IMR-90 (cell line): Measurements from ENCODE around the gene CENPP. TPM values are rescaled to one million over a fixed set of nuclear protein-coding genes. Genes with fewer than 3 reads are reported as not detected.

ENCODE experiments used
- ATAC-seq: fragments of 200-7000 bp; cut with Tn5 transposase; 2 replicates; pipeline ENCODE4 v1.9.1; 2020; ENCODE audit warnings: low read depth, mild to moderate bottlenecking, moderate library complexity
- BruUV-seq: library from RNA; stranded (reverse); fragments of 400-500 nt; replicated peaks from 2 replicates; lab custom pipeline; 2021; lab: Mats Ljungman, UMichigan
- CTCF ChIA-PET: fragments of 300-600 bp; formaldehyde crosslinking; extraction: SDS; loops from one replicate; lab custom pipeline; 2021; ENCODE audit warnings: antibody characterized with exemption; lab: Yijun Ruan, JAX
- POLR2A ChIA-PET: fragments of 300-600 bp; sonication (Branson Sonifier 250); formaldehyde crosslinking; loops from one replicate; lab custom pipeline; 2022; ENCODE audit warnings: antibody characterized with exemption; ENCODE audit not compliant: unreplicated experiment; lab: Charles Lee
- DNase-seq: peaks from one replicate; pipeline ENCODE4 v3.0.0; 2013
- H2AFZ ChIP-seq: replicated peaks from 2 replicates; pipeline ENCODE3; 2013; ENCODE audit warnings: low read length, mild to moderate bottlenecking; ENCODE audit not compliant: poor library complexity
- H2AK5ac ChIP-seq: 2 replicates; pipeline ENCODE4 v1.6.1; 2013; ENCODE audit warnings: low read depth, low read length, inconsistent platforms
- H2AK9ac ChIP-seq: replicated peaks from 2 replicates; pipeline ENCODE3; 2013; ENCODE audit warnings: mild to moderate bottlenecking, low read depth, low read length, moderate library complexity; ENCODE audit not compliant: poor library complexity
- H2BK120ac ChIP-seq: 2 replicates; pipeline ENCODE4 v1.6.1; 2013; ENCODE audit warnings: low read depth, low read length, inconsistent platforms
- H2BK15ac ChIP-seq: 3 replicates; pipeline ENCODE4 v1.6.1; 2013; ENCODE audit warnings: low read depth, low read length, inconsistent platforms
- H2BK20ac ChIP-seq: 2 replicates; pipeline ENCODE4 v1.6.1; 2013; ENCODE audit warnings: low read depth, mild to moderate bottlenecking, inconsistent platforms, low read length, moderate library complexity
- H2BK5ac ChIP-seq: 2 replicates; pipeline ENCODE4 v1.6.1; 2013; ENCODE audit warnings: mild to moderate bottlenecking, low read depth, low read length, inconsistent platforms; ENCODE audit not compliant: poor library complexity, severe bottlenecking
- H3K14ac ChIP-seq: replicated peaks from 2 replicates; pipeline ENCODE4 v1.6.1; 2013; ENCODE audit warnings: low read depth, low read length, inconsistent platforms
- H3K18ac ChIP-seq: 2 replicates; pipeline ENCODE4 v1.6.1; 2013; ENCODE audit warnings: low read depth, low read length, control low read depth
- H3K23ac ChIP-seq: 2 replicates; pipeline ENCODE4 v1.6.1; 2013; ENCODE audit warnings: low read depth, low read length, inconsistent platforms
- H3K27ac ChIP-seq: 2 replicates; pipeline ENCODE4 v1.5.1; 2013; ENCODE audit warnings: mild to moderate bottlenecking, control low read depth, low read length; ENCODE audit not compliant: insufficient read depth
- H3K27me3 ChIP-seq: 2 replicates; pipeline ENCODE4 v1.6.1; 2013; ENCODE audit warnings: low read length; ENCODE audit not compliant: control insufficient read depth, insufficient read depth
- H3K36me3 ChIP-seq: 2 replicates; pipeline ENCODE4 v1.6.1; 2013; ENCODE audit warnings: low read length, mixed read lengths; ENCODE audit not compliant: control insufficient read depth, insufficient read depth
- H3K4ac ChIP-seq: 2 replicates; pipeline ENCODE4 v1.6.1; 2013; ENCODE audit warnings: low read depth, low read length, inconsistent platforms
- H3K4me1 ChIP-seq: 2 replicates; pipeline ENCODE4 v1.6.1; 2013; ENCODE audit warnings: low read length, mixed read lengths; ENCODE audit not compliant: control insufficient read depth, insufficient read depth
- H3K4me2 ChIP-seq: 2 replicates; pipeline ENCODE4 v1.6.1; 2013; ENCODE audit warnings: low read depth, mild to moderate bottlenecking, control low read depth, low read length, moderate library complexity
- H3K4me3 ChIP-seq: 2 replicates; pipeline ENCODE4 v1.5.1; 2013; ENCODE audit warnings: low read depth, mild to moderate bottlenecking, control low read depth, low read length, moderate library complexity; ENCODE audit not compliant: insufficient read depth
- H3K56ac ChIP-seq: 2 replicates; pipeline ENCODE4 v1.6.1; 2013; ENCODE audit warnings: low read length, inconsistent platforms; ENCODE audit not compliant: insufficient read depth; ENCODE audit errors: extremely low read depth
- H3K79me1 ChIP-seq, 2 experiments: 2 replicates each; pipeline ENCODE4 v1.6.1; 2013; ENCODE audit warnings: low read length in 2 of 2, inconsistent platforms in 1 of 2, low read depth in 1 of 2
- H3K9ac ChIP-seq: 2 replicates; pipeline ENCODE4 v1.6.1; 2013; ENCODE audit warnings: low read depth, low read length, control low read depth
- H3K9me1 ChIP-seq: 2 replicates; pipeline ENCODE4 v1.6.1; 2013; ENCODE audit warnings: low read length, inconsistent platforms; ENCODE audit not compliant: insufficient read depth
- H3K9me3 ChIP-seq: 2 replicates; pipeline ENCODE4 v1.6.1; 2013; ENCODE audit warnings: low read length; ENCODE audit not compliant: control insufficient read depth, insufficient read depth
- H4K20me1 ChIP-seq: 2 replicates; pipeline ENCODE4 v1.6.1; 2013; ENCODE audit warnings: low read length, inconsistent platforms; ENCODE audit not compliant: insufficient read depth
- H4K5ac ChIP-seq: 2 replicates; pipeline ENCODE4 v1.6.1; 2013; ENCODE audit warnings: mild to moderate bottlenecking, low read depth, low read length, control low read depth
- H4K8ac ChIP-seq, 2 experiments: 2 replicates each; pipeline ENCODE4 v1.6.1; 2013; ENCODE audit warnings: low read depth in 2 of 2, low read length in 2 of 2, control low read depth in 1 of 2, inconsistent platforms in 1 of 2
- H4K91ac ChIP-seq: 2 replicates; pipeline ENCODE4 v1.6.1; 2013; ENCODE audit warnings: low read depth, low read length, inconsistent platforms; ENCODE audit not compliant: insufficient read depth
- BHLHE40 ChIP-seq: fragments of 150-350 bp; IDR thresholded peaks from 2 replicates; pipeline ENCODE4 v1.6.1; 2016; ENCODE audit warnings: mild to moderate bottlenecking, low read depth, low read length
- CEBPB ChIP-seq: IDR thresholded peaks from 2 replicates; pipeline ENCODE4 v1.6.1; 2012; ENCODE audit warnings: low read depth, low read length, improper control_type of control experiment
- MXI1 ChIP-seq: IDR thresholded peaks from 2 replicates; pipeline ENCODE4 v1.6.1; 2012; ENCODE audit warnings: low read depth, mild to moderate bottlenecking, low read length, moderate library complexity, borderline replicate concordance
- NFE2L2 ChIP-seq: fragments of 150-350 bp; IDR thresholded peaks from 2 replicates; pipeline ENCODE4 v1.6.1; 2016; ENCODE audit warnings: low read depth, mild to moderate bottlenecking, low read length
- POLR2A ChIP-seq: IDR thresholded peaks from 2 replicates; pipeline ENCODE4 v1.6.1; 2012; ENCODE audit warnings: mild to moderate bottlenecking, low read depth, low read length
- RAD21 ChIP-seq: IDR thresholded peaks from 2 replicates; pipeline ENCODE4 v1.6.1; 2012; ENCODE audit warnings: low read length, improper control_type of control experiment
- RCOR1 ChIP-seq: IDR thresholded peaks from 2 replicates; pipeline ENCODE4 v1.6.1; 2012; ENCODE audit warnings: mild to moderate bottlenecking, low read length, improper control_type of control experiment; ENCODE audit not compliant: insufficient replicate concordance
- RFX5 ChIP-seq: IDR thresholded peaks from 2 replicates; pipeline ENCODE4 v1.8.0; 2012; ENCODE audit warnings: low read depth, mild to moderate bottlenecking, low read length, moderate library complexity
- SMC3 ChIP-seq: fragments of 150-350 bp; IDR thresholded peaks from 2 replicates; pipeline ENCODE4 v1.6.1; 2016; ENCODE audit warnings: low read depth, mild to moderate bottlenecking, antibody characterized with exemption, low read length, moderate library complexity
- WGBS, 2 experiments: methylation state at CpG; one replicate each; pipeline versions ENCODE4 v1.1.5 to v1.1.7; 2013; ENCODE audit warnings: missing lambda C conversion rate in 2 of 2; ENCODE audit not compliant: insufficient read length in 1 of 2; ENCODE audit errors: extremely low coverage in 2 of 2; 5-methylcytosine and 5-hydroxymethylcytosine counted together
- dilution Hi-C: fragments of 300-500 bp; cut with HindIII; formaldehyde crosslinking; loops from one replicate; pipeline ENCODE4 v1.14.3; 2018; ENCODE audit warnings: low sequenced_read_pairs; ENCODE audit not compliant: unreplicated experiment
- in situ Hi-C: fragments of 300-500 bp; cut with MboI; formaldehyde crosslinking; loops from 3 replicates; pipeline ENCODE4 v1.14.3; 2019; ENCODE audit warnings: low sequenced_read_pairs, inconsistent platforms, mixed read lengths
- intact Hi-C: fragments of 100-400 bp; cut with micrococcal nuclease; formaldehyde crosslinking; loops from 2 replicates; pipeline ENCODE4 v1.10.0; 2022
- polyA plus RNA-seq, 3 experiments: library from polyadenylated mRNA; depleted of rRNA; stranded (reverse); fragments of >200 nt; gene quantifications; 2 replicates each; pipeline ENCODE4 v1.2.3, GENCODE V29; 2012; ENCODE audit warnings: low replicate concordance in 1 of 3
- total RNA-seq: library from RNA; depleted of rRNA; stranded (reverse); fragments of >200 nt; gene quantifications from 2 replicates; pipeline ENCODE4 v1.2.3, GENCODE V29; 2012
- TF ChIP-seq, protein P1 (sequence below): fragments of 150-350 bp; IDR thresholded peaks from 2 replicates; pipeline ENCODE4 v1.6.1; 2017; ENCODE audit warnings: mild to moderate bottlenecking, antibody characterized with exemption, low read length, low read depth
- TF ChIP-seq, protein P2 (sequence below): fragments of 150-350 bp; IDR thresholded peaks from 2 replicates; pipeline ENCODE4 v1.6.1; 2016; ENCODE audit warnings: low read depth, mild to moderate bottlenecking, low read length, moderate library complexity, borderline replicate concordance
- TF ChIP-seq, protein P3 (sequence below): conservative IDR thresholded peaks from 2 replicates; pipeline ENCODE4 v1.5.1; 2012; ENCODE audit warnings: mild to moderate bottlenecking, low read depth, low read length, improper control_type of control experiment

Gene CENPP
- total and polyA plus RNA-seq, 2 of the 4 experiments (the other 2 are of a cell fraction) = 1.4 to 2.0 TPM

DNA sequence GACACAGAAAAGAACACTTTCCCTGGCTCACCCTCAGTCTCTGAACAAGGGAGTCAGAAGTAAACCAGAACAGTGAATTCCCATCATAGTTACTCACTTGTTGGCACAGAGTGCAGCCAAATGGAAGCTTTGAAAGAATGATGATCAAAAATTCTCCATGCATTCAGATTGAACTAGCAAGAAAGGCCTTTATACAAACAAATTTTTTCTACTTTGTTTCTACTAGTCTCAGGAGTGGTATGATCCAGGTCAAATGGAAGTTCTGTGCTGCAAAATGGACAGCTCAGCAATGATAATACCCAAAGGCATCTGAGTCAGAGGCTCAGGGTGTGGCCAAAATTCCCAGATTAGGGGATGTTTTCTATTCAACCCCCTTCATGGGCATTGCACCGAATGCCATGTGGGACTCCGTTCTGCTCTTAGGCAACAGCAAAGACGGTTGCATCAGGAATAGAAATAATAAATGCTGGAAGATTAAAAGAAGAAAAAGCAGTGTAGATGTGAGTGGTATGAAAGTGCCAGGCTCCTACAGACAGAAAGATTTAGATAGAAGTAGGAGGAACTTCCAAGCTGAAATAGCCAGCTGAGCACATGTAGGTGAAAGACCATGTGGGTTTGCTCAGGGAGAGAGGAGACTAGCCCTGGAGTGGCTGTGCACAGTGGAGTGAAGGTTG is 180.6 kb downstream of the CENPP start (continued):
- no peak for TF ChIP-seq SMC3
- TF ChIP-seq NFE2L2 = no peak

DNA sequence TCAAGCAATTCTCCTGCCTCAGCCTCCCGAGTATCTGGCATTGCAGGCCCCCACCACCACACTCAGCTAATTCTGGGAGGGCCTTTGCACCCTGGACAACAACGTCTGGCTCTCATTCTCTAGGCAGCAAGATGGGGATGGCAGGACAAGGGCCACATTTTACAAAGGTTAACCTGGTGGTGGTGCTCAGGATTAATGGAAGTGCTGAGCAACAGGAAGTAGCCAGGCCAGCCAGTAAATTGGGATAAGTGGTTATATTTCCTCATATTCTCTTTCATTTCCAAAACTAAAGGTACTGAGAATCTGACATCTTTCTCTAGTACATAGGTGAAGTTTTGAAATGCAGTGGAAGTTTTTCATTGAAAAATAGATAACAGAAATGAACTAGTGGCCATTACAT is 181.3 kb downstream of the CENPP start:
- no CpG with 5 or more reads among the region's 2 CpGs for WGBS, 2 experiments
- Histone ChIP-seq H2AK5ac (peak overlapping the region; percentile 95), H3K4ac (peak overlapping the region; percentile 98), H2BK15ac (peak overlapping the region; percentile 93; the same call in 2 of the 3 replicates), H4K5ac (peak overlapping the region; percentile 39), H4K20me1 (no peaks in the 10 kb centered on the region), H3K18ac (peak overlapping the region; percentile 59), H2BK20ac (peak overlapping the region; percentile 98), H3K4me3 (no peak overlapping the region), H2BK120ac (peak overlapping the region; percentile 99), H4K91ac (peak overlapping the region; percentile 99), H2AFZ (peak overlapping the region; percentile 47), H2AK9ac (peak overlapping the region; percentile 93), H3K23ac (peak overlapping the region; percentile 49), H3K27me3 (no peaks in the 10 kb centered on the region), H3K27ac (peak overlapping the region; percentile 94), H3K9me1 (peaks cover 22% of the 10 kb centered on the region), H3K4me2 (no peak overlapping the region), H3K36me3 (no peaks in the 10 kb centered on the region), H4K8ac (peak overlapping the region; percentile 77 to 85), H3K14ac (peak overlapping the region; percentile 99), H3K9ac (no peak overlapping the region), H3K79me1 (peaks cover 0 to 18% of the 10 kb centered on the region in 2 experiments; a peak in 2 of 4 replicates), H3K9me3 (no peaks in the 10 kb centered on the region), H2BK5ac (peak overlapping the region; percentile 48), H3K4me1 (peaks cover 23% of the 10 kb centered on the region), H3K56ac (peak overlapping the region; percentile 75; the same call in 1 of the 2 replicates)
- DNase-seq (no peak), ATAC-seq (no peak)
- in situ Hi-C loops = no loop called here
- no TSS peak for BruUV-seq
- ChIA-PET CTCF (no interaction called here), POLR2A (no interaction called here)
- TF ChIP-seq CEBPB (no peak), MXI1 (no peak), RFX5 (no peak), RAD21 (no peak), RCOR1 (no peak), BHLHE40 (no peak), NFE2L2 (no peak), POLR2A (no peak), SMC3 (no peak)
- TF ChIP-seq, protein P1, sequence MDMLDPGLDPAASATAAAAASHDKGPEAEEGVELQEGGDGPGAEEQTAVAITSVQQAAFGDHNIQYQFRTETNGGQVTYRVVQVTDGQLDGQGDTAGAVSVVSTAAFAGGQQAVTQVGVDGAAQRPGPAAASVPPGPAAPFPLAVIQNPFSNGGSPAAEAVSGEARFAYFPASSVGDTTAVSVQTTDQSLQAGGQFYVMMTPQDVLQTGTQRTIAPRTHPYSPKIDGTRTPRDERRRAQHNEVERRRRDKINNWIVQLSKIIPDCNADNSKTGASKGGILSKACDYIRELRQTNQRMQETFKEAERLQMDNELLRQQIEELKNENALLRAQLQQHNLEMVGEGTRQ = no peak
- TF ChIP-seq, protein P2, sequence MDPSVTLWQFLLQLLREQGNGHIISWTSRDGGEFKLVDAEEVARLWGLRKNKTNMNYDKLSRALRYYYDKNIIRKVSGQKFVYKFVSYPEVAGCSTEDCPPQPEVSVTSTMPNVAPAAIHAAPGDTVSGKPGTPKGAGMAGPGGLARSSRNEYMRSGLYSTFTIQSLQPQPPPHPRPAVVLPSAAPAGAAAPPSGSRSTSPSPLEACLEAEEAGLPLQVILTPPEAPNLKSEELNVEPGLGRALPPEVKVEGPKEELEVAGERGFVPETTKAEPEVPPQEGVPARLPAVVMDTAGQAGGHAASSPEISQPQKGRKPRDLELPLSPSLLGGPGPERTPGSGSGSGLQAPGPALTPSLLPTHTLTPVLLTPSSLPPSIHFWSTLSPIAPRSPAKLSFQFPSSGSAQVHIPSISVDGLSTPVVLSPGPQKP = no peak
- TF ChIP-seq, protein P3, sequence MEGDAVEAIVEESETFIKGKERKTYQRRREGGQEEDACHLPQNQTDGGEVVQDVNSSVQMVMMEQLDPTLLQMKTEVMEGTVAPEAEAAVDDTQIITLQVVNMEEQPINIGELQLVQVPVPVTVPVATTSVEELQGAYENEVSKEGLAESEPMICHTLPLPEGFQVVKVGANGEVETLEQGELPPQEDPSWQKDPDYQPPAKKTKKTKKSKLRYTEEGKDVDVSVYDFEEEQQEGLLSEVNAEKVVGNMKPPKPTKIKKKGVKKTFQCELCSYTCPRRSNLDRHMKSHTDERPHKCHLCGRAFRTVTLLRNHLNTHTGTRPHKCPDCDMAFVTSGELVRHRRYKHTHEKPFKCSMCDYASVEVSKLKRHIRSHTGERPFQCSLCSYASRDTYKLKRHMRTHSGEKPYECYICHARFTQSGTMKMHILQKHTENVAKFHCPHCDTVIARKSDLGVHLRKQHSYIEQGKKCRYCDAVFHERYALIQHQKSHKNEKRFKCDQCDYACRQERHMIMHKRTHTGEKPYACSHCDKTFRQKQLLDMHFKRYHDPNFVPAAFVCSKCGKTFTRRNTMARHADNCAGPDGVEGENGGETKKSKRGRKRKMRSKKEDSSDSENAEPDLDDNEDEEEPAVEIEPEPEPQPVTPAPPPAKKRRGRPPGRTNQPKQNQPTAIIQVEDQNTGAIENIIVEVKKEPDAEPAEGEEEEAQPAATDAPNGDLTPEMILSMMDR = no peak
- dilution Hi-C loops = no loop called here
- intact Hi-C loops = no loop called here
